ENCODE data around the gene RTEL1.

The RTEL1 gene

GRCh38 chr20:63701329-63702035 lies 43.4 kb downstream of the RTEL1 start:
- no peak for DNase-seq (ENCODE audit: low read depth)
- no peak overlapping the region for H3K4me3 ChIP-seq (replicated peaks; ENCODE audit: low read depth, low read length)
- TF ChIP-seq CTCF (IDR thresholded peaks at IDR 0.05; ENCODE audit: low read length, missing control alignments): no peak

GRCh38 chr20:63702036-63702665 lies 44.0 kb downstream of the RTEL1 start:
- H3K4me3 ChIP-seq (replicated peaks; ENCODE audit: low read depth, low read length): no peak overlapping the region
- no peak for DNase-seq (ENCODE audit: low read depth)
- no peak for TF ChIP-seq CTCF (IDR thresholded peaks at IDR 0.05; ENCODE audit: low read length, missing control alignments)

- no peak for DNase-seq (ENCODE audit: low read depth)
- no peak for TF ChIP-seq CTCF (IDR thresholded peaks at IDR 0.05; ENCODE audit: low read length, missing control alignments)
- no peak overlapping the region for H3K4me3 ChIP-seq (replicated peaks; ENCODE audit: low read depth, low read length)
Observed at GRCh38 chr20:63702751-63703470, 44.8 kb downstream of the RTEL1 start.

DNA sequence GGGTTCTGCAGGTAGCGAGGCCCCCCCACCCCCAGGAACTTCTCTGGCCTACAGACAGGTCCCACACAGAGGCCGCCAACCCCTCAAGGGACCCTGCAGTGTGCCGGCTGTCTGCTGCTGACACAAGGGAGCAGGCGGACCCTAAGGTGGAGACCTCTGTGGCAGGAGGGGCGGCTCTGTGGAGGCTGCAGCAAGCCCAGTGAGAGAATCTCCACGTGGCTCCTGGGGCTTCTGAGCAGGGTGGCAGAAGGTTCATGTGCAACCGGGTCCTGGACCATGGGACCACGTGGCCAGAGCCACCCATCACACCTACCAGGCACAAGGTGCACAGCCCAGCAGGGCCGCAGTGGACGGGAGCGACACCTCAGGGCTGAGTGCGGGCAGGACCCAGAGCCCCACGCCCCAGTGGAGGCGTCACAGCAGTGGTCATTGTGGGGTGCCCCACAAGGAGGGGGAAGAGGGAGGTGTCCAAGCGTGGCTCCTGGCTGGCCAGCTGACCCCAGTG lies 45.4 kb downstream of the RTEL1 start:
- no peak for DNase-seq (ENCODE audit: low read depth)
- TF ChIP-seq CTCF (IDR thresholded peaks at IDR 0.05; ENCODE audit: low read length, missing control alignments): no peak
- no peak overlapping the region for H3K4me3 ChIP-seq (replicated peaks; ENCODE audit: low read depth, low read length)

GRCh38 chr20:63703976-63704748 lies 46.0 kb downstream of the RTEL1 start:
- TF ChIP-seq CTCF (IDR thresholded peaks at IDR 0.05; ENCODE audit: low read length, missing control alignments): no peak
- DNase-seq (ENCODE audit: low read depth): no peak
- no peak overlapping the region for H3K4me3 ChIP-seq (replicated peaks; ENCODE audit: low read depth, low read length)

- TF ChIP-seq CTCF (IDR thresholded peaks at IDR 0.05; ENCODE audit: low read length, missing control alignments): no peak
- no peak for DNase-seq (ENCODE audit: low read depth)
- no peak overlapping the region for H3K4me3 ChIP-seq (replicated peaks; ENCODE audit: low read depth, low read length)
Observed at GRCh38 chr20:63704749-63705117, 46.6 kb downstream of the RTEL1 start.
